Measurements from ENCODE around the gene GTF2H2C_2.
"Not testable (repeated sequence)": the region's sequence is repeated elsewhere in the genome, so short reads cannot be mapped to it uniquely, and the experiment has no call there.

DNA sequence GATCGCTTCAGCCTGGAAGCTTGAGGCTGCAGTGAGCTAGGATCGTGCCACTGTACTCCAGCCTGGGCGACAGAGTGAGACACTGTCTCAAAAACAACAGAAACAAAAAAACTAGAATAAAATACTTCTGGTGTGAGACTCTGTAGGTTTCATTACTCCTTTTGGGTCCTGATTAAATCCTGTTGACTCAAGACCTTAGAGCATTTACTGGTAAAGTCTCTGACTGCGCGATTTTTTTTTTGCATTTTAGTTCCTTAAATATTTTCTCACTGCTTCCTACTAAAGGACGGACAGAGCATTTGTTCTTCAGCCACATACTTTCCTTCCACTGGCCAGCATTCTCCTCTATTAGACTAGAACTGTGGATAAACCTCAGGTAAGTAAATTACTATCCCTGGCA lies 46.8 kb downstream of the GTF2H2C_2 start:
- TF ChIP-seq EZH2 (IDR thresholded peaks at IDR 0.05; ENCODE audit: low read length, missing control alignments): not testable (repeated sequence)
- TF ChIP-seq, protein P1, sequence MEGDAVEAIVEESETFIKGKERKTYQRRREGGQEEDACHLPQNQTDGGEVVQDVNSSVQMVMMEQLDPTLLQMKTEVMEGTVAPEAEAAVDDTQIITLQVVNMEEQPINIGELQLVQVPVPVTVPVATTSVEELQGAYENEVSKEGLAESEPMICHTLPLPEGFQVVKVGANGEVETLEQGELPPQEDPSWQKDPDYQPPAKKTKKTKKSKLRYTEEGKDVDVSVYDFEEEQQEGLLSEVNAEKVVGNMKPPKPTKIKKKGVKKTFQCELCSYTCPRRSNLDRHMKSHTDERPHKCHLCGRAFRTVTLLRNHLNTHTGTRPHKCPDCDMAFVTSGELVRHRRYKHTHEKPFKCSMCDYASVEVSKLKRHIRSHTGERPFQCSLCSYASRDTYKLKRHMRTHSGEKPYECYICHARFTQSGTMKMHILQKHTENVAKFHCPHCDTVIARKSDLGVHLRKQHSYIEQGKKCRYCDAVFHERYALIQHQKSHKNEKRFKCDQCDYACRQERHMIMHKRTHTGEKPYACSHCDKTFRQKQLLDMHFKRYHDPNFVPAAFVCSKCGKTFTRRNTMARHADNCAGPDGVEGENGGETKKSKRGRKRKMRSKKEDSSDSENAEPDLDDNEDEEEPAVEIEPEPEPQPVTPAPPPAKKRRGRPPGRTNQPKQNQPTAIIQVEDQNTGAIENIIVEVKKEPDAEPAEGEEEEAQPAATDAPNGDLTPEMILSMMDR (conservative IDR thresholded peaks at IDR 0.05 in 1 of 2, IDR thresholded peaks at IDR 0.05 in 1 of 2; ENCODE audit: low read depth in 1 of 2, low read length in 2 of 2): not testable (repeated sequence)
